HEK293T (cell line): ENCODE results near the gene EMP3.

Source experiments
- CTCF ChIA-PET: fragments of 350-600 bp; formaldehyde crosslinking; extraction: SDS; loops from one replicate; lab custom pipeline; 2021; ENCODE audit warnings: antibody characterized with exemption, inconsistent platforms; lab: Yijun Ruan, JAX
- POLR2A ChIA-PET: fragments of 350-600 bp; formaldehyde crosslinking; extraction: SDS; loops from one replicate; lab custom pipeline; 2020; ENCODE audit warnings: antibody characterized with exemption, inconsistent platforms; lab: Yijun Ruan, JAX
- DNase-seq: peaks from one replicate; pipeline ENCODE4 v3.0.0; 2012; ENCODE audit warnings: mixed read lengths; ENCODE audit errors: extremely low spot score
- ARNT ChIP-seq: fragments of 450-650 bp; IDR thresholded peaks from 2 replicates; pipeline ENCODE4 v1.6.1; 2017; ENCODE audit warnings: mild to moderate bottlenecking
- BHLHE40 ChIP-seq: fragments of 450-650 bp; IDR thresholded peaks from 2 replicates; pipeline ENCODE4 v1.6.1; 2016; ENCODE audit warnings: mild to moderate bottlenecking, moderate library complexity, borderline replicate concordance
- CTBP1 ChIP-seq: fragments of 450-650 bp; IDR thresholded peaks from 2 replicates; pipeline ENCODE4 v1.6.1; 2016; ENCODE audit warnings: borderline replicate concordance
- ELF4 ChIP-seq: fragments of 450-650 bp; IDR thresholded peaks from 2 replicates; pipeline ENCODE4 v1.6.1; 2017; ENCODE audit warnings: antibody characterized with exemption
- FOXA1 ChIP-seq: fragments of 450-650 bp; IDR thresholded peaks from 2 replicates; pipeline ENCODE4 v1.6.1; 2016; ENCODE audit warnings: mild to moderate bottlenecking
- FOXK2 ChIP-seq: fragments of 450-650 bp; IDR thresholded peaks from 2 replicates; pipeline ENCODE4 v1.6.1; 2016; ENCODE audit warnings: mild to moderate bottlenecking
- FOXM1 ChIP-seq: fragments of 450-650 bp; IDR thresholded peaks from 2 replicates; pipeline ENCODE4 v1.6.1; 2017; ENCODE audit warnings: mild to moderate bottlenecking, borderline replicate concordance
- HDGF ChIP-seq: fragments of 450-650 bp; IDR thresholded peaks from 2 replicates; pipeline ENCODE4 v1.6.1; 2017; ENCODE audit warnings: antibody characterized with exemption, borderline replicate concordance
- L3MBTL2 ChIP-seq: fragments of 450-650 bp; conservative IDR thresholded peaks from 2 replicates; pipeline ENCODE4 v1.6.1; 2016; ENCODE audit warnings: mild to moderate bottlenecking
- LEF1 ChIP-seq: fragments of 450-650 bp; IDR thresholded peaks from 2 replicates; pipeline ENCODE4 v1.6.1; 2017; ENCODE audit warnings: mild to moderate bottlenecking, borderline replicate concordance
- NFRKB ChIP-seq: fragments of 450-650 bp; IDR thresholded peaks from 2 replicates; pipeline ENCODE4 v1.6.1; 2016; ENCODE audit warnings: mild to moderate bottlenecking, moderate library complexity
- SP1 ChIP-seq: fragments of 450-650 bp; IDR thresholded peaks from 2 replicates; pipeline ENCODE4 v1.6.1; 2017
- SUZ12 ChIP-seq: fragments of 450-650 bp; IDR thresholded peaks from 2 replicates; pipeline ENCODE4 v1.6.1; 2016; ENCODE audit warnings: mild to moderate bottlenecking
- TARDBP ChIP-seq: fragments of 450-650 bp; IDR thresholded peaks from 2 replicates; pipeline ENCODE4 v1.6.1; 2016
- ZNF384 ChIP-seq: fragments of 450-650 bp; IDR thresholded peaks from 2 replicates; pipeline ENCODE4 v1.6.1; 2016
- TF ChIP-seq, protein P1 (sequence below): fragments of 450-650 bp; IDR thresholded peaks from 2 replicates; pipeline ENCODE4 v1.6.1; 2016

The EMP3 gene

DNA sequence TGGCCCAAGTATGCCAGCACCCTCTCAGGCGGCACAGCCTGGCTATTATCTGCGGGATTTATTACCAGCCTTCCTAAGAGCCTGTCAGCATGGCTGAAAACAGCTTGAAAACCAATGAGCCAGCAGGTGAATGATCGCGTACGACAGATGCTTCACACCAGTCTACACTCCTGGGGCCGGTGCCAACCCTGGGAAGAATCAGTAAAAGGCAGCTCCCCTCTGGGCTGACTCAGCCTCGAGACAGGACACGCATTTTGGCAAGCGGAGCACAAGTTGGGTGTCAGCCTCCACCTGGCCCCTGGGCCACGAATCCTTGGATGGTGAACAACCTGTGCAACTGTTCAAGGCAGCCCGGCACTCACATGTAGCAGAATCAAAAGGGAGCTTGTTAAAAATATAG, 15.6 kb downstream of the EMP3 start:
- ChIA-PET CTCF (interaction anchor here (1.2 kb wide), 1 partner anchor 27 kb away, joined by 3 read pairs; no protein-coding TSS in a partner anchor), POLR2A (interaction anchor here (1.0 kb wide), 1 partner anchor 32 kb away, joined by 4 read pairs; no protein-coding TSS in a partner anchor)

DNA sequence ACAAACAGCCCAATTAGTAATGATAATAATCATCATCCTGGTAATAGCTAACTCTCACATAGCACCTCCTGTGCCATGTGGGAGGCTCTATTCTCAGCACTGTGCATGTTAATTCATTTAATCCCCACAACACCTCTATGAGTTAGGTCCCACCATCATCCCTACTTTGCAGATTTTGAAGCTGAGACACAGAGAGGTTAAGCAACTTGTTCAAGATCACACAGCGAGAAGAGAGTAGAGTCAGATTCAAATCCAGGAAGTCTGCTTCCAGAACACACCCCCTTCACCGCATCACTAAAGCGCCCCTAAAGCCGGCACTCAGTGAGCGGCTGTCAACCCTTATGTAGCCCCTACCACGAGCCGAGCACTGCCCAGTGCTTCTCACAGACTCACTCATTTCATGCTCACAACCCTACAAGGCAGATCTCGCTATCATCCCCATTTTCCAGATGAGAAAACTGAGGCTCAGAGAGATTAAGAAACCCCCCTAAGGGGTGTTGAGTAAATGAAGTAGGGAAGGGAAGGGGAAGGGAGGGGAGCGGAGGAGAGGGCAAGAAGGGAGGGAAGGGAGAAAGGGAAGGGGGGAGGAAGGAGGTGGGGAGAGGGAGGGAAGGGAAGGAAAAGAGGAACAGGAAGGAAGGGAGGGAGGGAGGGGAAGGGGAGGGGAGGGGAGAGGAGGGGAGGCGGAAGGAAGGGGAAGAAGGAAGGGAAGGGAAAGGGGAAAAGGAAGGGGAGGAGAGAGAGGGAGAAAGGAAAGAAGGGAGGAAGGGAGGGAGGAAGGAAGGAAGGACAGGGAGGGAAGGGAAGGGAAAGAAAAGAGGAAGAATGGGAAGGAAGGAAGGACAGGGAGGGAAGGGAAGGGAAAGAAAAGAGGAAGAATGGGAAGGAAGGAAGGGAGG, 16.4 kb downstream of the EMP3 start:
- POLR2A ChIA-PET, result interaction anchor here (1.0 kb wide), 1 partner anchor 33 kb away, joined by 4 read pairs; no protein-coding TSS in a partner anchor
- CTCF ChIA-PET, result interaction anchor here (1.2 kb wide), 1 partner anchor 28 kb away, joined by 3 read pairs; no protein-coding TSS in a partner anchor
- DNase-seq, result no peak
- TF ChIP-seq FOXA1 (no peak), LEF1 (no peak), L3MBTL2 (no peak), FOXM1 (no peak), BHLHE40 (no peak), FOXK2 (no peak)
- TF ChIP-seq, protein P1, sequence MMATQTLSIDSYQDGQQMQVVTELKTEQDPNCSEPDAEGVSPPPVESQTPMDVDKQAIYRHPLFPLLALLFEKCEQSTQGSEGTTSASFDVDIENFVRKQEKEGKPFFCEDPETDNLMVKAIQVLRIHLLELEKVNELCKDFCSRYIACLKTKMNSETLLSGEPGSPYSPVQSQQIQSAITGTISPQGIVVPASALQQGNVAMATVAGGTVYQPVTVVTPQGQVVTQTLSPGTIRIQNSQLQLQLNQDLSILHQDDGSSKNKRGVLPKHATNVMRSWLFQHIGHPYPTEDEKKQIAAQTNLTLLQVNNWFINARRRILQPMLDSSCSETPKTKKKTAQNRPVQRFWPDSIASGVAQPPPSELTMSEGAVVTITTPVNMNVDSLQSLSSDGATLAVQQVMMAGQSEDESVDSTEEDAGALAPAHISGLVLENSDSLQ, result no peak

More for the DNA sequence above, 15.6 kb downstream of the EMP3 start:
- no peak for TF ChIP-seq FOXM1
- no peak for TF ChIP-seq FOXK2
- no peak for DNase-seq

DNA sequence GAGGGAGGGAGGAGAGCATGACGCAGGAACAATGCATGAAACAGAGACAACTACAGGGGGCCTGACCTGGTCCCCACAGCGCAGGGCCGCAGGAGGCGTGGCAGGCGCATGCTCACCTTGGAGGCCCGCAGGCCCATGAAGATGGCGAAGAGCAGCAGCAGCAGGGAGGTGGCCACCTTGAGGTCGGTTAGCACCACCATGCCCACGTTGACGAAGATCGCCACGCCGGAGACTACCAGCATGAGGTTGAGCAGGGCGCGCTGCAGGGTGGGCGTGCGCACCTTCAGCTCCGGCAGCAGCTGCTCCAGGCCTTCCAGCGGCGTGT, 17.0 kb downstream of the EMP3 start:
- CTCF ChIA-PET, result no interaction called here
- POLR2A ChIA-PET, result no interaction called here
- TF ChIP-seq ZNF384 (no peak), ARNT (no peak), SUZ12 (no peak), TARDBP (no peak), HDGF (no peak), LEF1 (no peak), ELF4 (no peak), BHLHE40 (no peak), L3MBTL2 (no peak), FOXK2 (no peak), FOXA1 (no peak), FOXM1 (no peak)
- TF ChIP-seq, protein P1, result no peak
- DNase-seq, result no peak

DNA sequence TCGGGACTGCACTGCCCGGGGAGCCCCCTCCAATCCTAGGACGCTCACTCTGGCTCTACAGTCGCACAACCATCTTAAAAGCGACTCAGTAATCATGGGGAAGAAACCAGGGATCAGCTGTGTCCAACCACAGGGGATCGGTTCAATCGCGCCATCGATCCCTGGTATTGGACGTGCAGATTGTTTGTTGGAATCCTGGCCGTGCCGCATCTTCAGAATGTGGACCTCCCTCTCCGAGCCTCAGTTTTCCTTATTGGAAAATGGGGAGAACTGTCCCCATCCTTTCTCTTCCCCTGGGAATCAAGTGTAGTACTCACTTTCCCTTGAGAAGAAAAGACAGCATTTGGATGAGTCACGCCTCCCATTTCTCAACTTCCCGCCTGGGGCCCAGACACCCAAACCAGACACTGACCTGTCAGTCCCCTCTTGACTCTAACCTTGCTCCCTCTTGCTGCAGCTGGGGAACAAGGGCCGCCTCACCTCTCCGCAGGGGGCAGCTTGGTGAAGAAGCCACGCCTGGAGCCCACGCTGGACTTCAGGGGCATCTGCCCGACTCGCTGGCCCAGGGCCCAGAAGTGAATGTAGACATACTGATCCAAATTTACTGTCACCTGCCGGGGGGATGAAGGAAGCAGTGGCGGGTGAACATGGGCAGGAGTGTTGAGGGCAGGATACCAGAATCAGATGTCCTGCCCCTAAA, 17.6 kb downstream of the EMP3 start:
- TF ChIP-seq LEF1, result no peak
- no peak for TF ChIP-seq HDGF
- no peak for TF ChIP-seq CTBP1
- TF ChIP-seq FOXK2, result no peak
- TF ChIP-seq ELF4, result no peak
- TF ChIP-seq L3MBTL2, result no peak
- TF ChIP-seq, protein P1, result no peak
- TF ChIP-seq SUZ12, result no peak
- TF ChIP-seq BHLHE40, result no peak
- CTCF ChIA-PET, result interaction anchor here (1.9 kb wide), 1 partner anchor 9 kb away, joined by 6 read pairs; no protein-coding TSS in a partner anchor
- POLR2A ChIA-PET, result no interaction called here
- no peak for DNase-seq

DNA sequence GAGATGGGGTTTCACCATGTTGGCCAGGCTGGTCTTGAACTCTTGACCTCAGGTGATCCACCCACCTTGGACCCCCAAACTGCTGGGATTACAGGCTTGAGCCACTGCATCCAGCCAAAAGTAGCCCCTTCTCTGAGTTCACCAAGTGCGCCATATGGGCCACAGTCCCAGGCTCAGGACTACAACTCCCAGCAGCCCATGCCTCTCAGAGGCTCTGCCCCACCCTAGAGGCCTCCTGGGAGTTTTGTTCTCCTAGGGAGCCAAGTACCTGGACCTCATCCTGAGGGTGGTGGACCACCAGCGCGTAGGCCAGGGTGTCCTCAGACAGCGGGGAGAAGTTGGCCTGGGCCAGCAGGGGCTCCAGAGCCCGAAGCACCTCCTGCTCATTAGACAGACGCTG, 19.5 kb downstream of the EMP3 start:
- POLR2A ChIA-PET, result interaction anchor here (1.2 kb wide), 1 partner anchor 19 kb away, joined by 5 read pairs; the partner anchor contains the start of genes SYNGR4 and TMEM143
- TF ChIP-seq NFRKB (no peak), ZNF384 (no peak)
- TF ChIP-seq, protein P1, result no peak
- DNase-seq, result peak; percentile 50
- CTCF ChIA-PET, result interaction anchor here (1.9 kb wide), 1 partner anchor 11 kb away, joined by 6 read pairs; no protein-coding TSS in a partner anchor

DNA sequence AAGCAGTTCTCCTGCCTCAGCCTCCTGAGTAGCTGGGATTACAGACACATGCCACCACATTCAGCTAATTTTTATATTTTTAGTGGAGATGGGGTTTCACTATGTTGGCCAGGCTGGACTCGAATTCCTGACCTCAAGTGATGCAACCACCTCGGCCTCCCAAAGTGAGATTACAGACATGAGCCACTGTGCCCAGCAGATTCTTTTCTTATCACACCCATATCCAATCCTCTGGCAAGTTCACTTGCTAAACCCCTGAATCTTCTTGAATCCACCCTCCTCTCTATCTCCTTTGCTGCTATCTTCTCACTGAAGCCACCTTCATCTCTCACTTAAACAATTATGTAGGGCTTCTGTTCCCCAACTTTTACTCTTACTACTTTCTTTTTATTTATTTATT, 20.8 kb downstream of the EMP3 start:
- TF ChIP-seq SP1, result no peak
- TF ChIP-seq LEF1, result no peak
- TF ChIP-seq HDGF, result no peak
- TF ChIP-seq ZNF384, result no peak
- TF ChIP-seq, protein P1, result no peak
- ChIA-PET POLR2A (no interaction called here), CTCF (interaction anchor here (0.6 kb wide), 1 partner anchor 80 kb away, joined by 6 read pairs; no protein-coding TSS in a partner anchor)
- no peak for DNase-seq
